ENCODE data around the gene MPP3. TPM values are rescaled to one million over a fixed set of nuclear protein-coding genes. Genes with fewer than 3 reads are reported as not detected.

MPP3 gene
- total RNA-seq, 1 experiment from 2014 or later = 19.5 TPM

- TF ChIP-seq EGR1 (IDR thresholded peaks at IDR 0.05; ENCODE audit: low read depth) = no peak
- TF ChIP-seq CBX3 (IDR thresholded peaks at IDR 0.05; ENCODE audit: low read depth) = no peak
- TF ChIP-seq ELF1 (IDR thresholded peaks at IDR 0.05; ENCODE audit: borderline replicate concordance, low read depth) = no peak
- no peak for TF ChIP-seq ZBTB33 (IDR thresholded peaks at IDR 0.05; ENCODE audit: extremely low read depth, insufficient replicate concordance, low read length)
- no peak for TF ChIP-seq SRF (IDR thresholded peaks at IDR 0.05; ENCODE audit: low read depth)
- TF ChIP-seq MAX (IDR thresholded peaks at IDR 0.05) = no peak
- no peak for TF ChIP-seq POLR2AphosphoS5 (IDR thresholded peaks at IDR 0.05; ENCODE audit: low read depth, low read length)
- TF ChIP-seq CTCF (IDR thresholded peaks at IDR 0.05 in 2 of 3, conservative IDR thresholded peaks at IDR 0.05 in 1 of 3; ENCODE audit: borderline replicate concordance in 1 of 3, insufficient read depth in 1 of 3, low read depth in 2 of 3, low read length in 2 of 3) = no peak
- TF ChIP-seq POLR2A (IDR thresholded peaks at IDR 0.05; ENCODE audit: borderline replicate concordance, extremely low read depth, insufficient read depth, insufficient read length) = no peak
- no peak for TF ChIP-seq ZNF274 (IDR thresholded peaks at IDR 0.05; ENCODE audit: low read depth, low read length)
- no peak for TF ChIP-seq FOSL1 (IDR thresholded peaks at IDR 0.05; ENCODE audit: low read depth)
- no peak for TF ChIP-seq SIN3A (IDR thresholded peaks at IDR 0.05; ENCODE audit: low read depth)
- no peak for TF ChIP-seq ATF3 (IDR thresholded peaks at IDR 0.05)
- no peak for TF ChIP-seq RAD21 (IDR thresholded peaks at IDR 0.05; ENCODE audit: low read depth)
Observed at GRCh38 chr17:43813386-43813785, 19.6 kb downstream of the MPP3 start.

More at GRCh38 chr17:43813386-43813785, 19.6 kb downstream of the MPP3 start:
- CTCF ChIA-PET = interaction anchor here (0.9 kb wide), 1 partner anchor 33 kb away, joined by 3 read pairs; no protein-coding TSS in a partner anchor
- H3K9me2 ChIP-seq (ENCODE audit: insufficient read depth) = no peaks in the 10 kb centered on the region
- H3K79me2 ChIP-seq (ENCODE audit: insufficient read depth, low read length) = no peaks in the 10 kb centered on the region
- H3K27ac ChIP-seq (ENCODE audit: low read depth, low read length) = no peak overlapping the region
- POLR2A ChIA-PET = no interaction called here
- no peak overlapping the region for H3K4me2 ChIP-seq (ENCODE audit: low read length)
- intact Hi-C loops (cut with micrococcal nuclease) = no loop called here
- no peak overlapping the region for H3K9ac ChIP-seq (ENCODE audit: low read length)
- H3K4me1 ChIP-seq (ENCODE audit: control insufficient read depth in 1 of 2, insufficient read depth in 2 of 2, low read length in 2 of 2) = peaks cover 0 to 9% of the 10 kb centered on the region in 2 experiments; a peak in 1 of 4 replicates
- no TSS peak for BruUV-seq (replicated peaks)
- DNase-seq (ENCODE audit: low read depth, low spot score) (no peak), ATAC-seq (no peak)
- H4K20me1 ChIP-seq (ENCODE audit: insufficient read depth) = no peaks in the 10 kb centered on the region
- no peaks in the 10 kb centered on the region for H3K9me3 ChIP-seq (ENCODE audit: control insufficient read depth in 1 of 2, insufficient read depth in 1 of 2, low read depth in 1 of 2, low read length in 2 of 2)
- H3K36me3 ChIP-seq (ENCODE audit: control insufficient read depth in 1 of 2, insufficient read depth in 2 of 2, low read length in 2 of 2) = peaks cover 2 to 22% of the 10 kb centered on the region in 2 experiments; a peak in 3 of 4 replicates
- H2AFZ ChIP-seq (ENCODE audit: low read depth, low read length, poor library complexity, severe bottlenecking) = no peak overlapping the region
- RAD21 ChIA-PET (ENCODE audit: low non-redundant PET in 1 of 2, low total read pairs in 2 of 2, uncharacterized antibody in 2 of 2, unreplicated experiment in 2 of 2) = no interaction called here
- no peak overlapping the region for H3K4me3 ChIP-seq (replicated peaks in 1 of 2; ENCODE audit: low read depth in 1 of 2, low read length in 2 of 2)
- H3K27me3 ChIP-seq (ENCODE audit: insufficient read depth, low read length) = no peaks in the 10 kb centered on the region
